SKM-1 treated with dmso at 0.1 percent for 144 hours (cell line): ENCODE results near the gene KRTAP5-4.

ENCODE experiments used
- DNase-seq: peaks from one replicate; lab custom pipeline; 2025; ENCODE audit not compliant: unreplicated experiment; lab: John Stamatoyannopoulos, UW

Gene KRTAP5-4

DNA sequence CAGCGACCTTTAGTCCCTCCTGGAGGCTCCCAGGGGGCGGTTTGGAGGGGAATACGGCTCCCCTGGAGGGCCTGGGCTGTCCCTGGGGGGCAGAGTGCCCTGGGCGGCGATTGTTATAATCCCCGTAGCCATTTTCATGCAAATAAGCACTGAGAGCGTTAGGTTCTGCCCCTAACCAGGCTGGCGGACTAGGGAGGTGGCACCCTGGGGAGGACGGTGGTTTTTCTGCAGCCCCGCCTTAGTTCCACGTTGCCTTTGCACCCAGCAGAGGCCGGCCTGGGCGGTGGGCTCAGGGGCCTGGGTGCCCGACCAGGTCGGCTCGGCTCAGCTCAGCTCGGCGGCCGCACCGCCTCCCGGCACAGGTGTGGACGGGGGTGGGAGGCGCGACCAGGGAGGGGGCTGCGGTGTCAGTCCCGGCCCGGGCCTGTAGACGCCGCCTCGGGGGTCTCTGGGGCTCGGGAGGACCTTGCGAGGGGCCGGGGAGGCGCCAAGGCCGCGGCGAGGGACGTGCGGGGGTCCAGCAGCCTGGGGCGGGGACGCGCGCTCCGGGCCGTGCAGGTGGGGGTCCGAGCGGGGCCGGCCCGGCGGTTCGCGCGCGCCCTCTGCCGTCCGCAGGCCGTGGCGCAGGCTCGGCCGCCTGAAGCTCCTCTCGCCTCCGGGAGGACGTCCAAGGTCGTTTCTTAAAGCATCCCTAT, 47.6 kb downstream of the KRTAP5-4 start:
- DNase-seq: peak; percentile 30

DNA sequence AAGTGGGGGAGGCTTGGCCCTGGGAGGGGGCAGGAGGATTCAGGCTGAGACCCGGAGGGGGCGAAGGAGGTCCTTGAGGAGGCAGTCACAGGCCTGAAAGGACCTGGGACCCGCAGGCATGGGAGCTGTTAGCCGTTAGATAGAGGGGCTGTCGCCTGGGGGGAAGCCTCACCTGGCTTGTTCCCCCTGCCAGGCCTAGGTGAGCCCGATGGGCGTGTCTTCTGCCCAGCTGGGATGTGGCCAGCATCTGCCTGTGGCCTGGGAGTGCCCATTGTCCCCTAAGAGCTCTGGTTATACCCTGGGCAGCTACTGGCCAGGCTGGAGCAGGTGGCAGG, 48.1 kb downstream of the KRTAP5-4 start:
- no peak for DNase-seq

DNA sequence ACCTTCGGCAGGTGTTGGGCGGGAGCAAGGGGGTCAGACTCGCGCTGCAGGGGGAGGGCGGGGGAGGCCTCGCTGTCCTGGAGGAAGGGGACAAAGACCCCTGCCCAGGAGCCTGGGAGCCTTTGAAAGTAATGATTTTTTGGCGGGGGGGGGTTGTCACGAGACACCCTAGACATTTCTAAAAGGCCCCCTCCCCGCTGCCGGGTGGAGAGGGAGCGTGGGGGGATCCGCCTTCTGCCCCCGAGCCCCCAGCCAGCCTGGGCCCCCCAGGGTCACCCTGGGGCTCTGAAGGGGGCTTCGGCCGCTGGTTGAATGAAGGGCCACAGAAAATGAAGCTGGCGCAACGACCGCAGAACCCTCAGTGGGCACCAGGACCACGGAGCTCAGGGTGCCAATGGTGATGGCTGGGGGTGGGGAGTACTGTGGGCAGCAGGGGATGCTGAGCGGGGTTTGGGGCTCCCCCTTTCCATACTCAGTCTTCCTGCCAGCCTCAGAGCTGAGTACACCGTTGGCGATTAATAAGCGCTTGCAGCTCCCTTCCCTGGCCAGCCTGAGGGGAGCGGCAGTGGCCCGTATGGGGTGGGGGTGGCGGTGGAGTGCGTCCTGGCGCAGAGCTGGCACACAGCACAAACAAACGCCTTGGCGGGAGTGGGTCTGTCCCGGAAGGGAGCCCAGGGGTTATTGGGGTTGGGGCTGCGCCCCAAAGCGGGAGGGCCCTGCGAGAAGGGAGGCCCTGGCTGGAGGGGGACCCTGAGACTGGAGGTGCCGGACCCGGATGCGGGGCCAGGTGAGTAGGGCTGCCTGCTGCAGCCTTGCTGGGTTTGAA, 48.6 kb downstream of the KRTAP5-4 start:
- no peak for DNase-seq

DNA sequence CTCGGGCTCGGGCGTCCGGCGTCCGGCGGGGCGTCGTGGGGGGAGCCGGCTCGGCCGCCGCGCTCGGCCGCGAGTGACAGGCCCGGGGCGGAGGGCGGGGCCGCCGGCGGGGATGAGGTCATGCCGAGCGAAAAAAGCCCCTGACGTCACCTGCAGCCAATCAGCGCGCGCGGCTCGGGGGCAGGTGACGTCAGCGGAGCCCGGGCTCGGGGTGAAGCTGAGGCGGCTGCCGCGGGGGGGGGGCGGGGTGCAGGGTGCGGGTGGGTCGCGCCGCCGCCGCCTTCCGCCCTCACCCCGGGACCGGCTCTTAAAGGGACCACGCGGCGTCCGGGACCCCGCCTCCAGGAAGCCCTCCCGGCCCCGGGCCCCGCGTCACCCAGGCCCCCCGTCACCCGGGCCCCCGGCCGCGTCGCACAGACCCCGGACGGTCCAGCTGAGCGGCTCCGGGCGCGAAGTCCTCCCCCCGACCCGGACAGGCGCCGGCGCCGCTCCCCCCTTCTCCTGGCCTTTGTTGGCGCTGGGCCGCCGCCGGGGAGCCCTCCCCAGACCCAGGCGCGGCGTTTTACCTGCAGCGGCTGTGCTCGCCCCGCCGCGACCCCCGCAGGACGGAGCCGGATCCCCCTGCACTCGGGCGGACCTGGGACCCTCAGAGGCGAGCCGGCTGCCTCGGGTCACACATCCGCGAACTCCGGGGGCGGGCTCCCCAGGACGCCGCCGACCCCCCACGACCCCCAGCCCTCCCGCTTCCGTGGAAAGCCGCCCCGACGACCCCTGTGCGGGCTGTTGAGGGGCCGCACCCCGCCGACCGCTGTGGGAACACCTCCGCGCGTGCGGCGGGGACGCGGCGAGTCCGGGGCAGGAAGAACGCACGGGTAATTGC, 49.5 kb downstream of the KRTAP5-4 start, which contains the start of gene DUSP8:
DUSP8 (minus strand) TSS at position 75 of the 880 bp plus-strand sequence. CDS start 6,445 bp downstream, outside the sequence.
- peak; percentile 71 for DNase-seq

DNA sequence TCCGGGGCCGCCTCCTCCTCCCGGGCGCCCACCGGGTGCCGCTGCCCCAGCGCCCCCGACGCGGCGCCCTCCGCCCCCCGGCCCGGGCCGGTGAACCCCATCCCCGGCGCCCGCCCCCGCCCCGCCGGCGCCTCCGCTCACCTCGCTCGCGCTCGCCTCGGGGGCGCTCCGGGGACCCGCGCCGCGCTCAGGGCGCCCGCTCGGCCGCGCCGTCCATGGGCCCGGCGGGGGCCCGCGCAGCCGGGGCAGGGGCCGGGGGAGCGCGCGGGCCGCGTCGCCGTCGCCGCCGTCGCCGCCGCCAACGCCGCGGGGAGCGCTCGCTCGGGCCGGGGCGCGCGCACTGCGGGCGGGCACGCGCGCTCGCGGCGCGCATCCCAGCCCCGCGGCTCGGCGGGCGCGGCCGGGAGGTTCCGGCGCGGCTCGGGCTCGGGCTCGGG, 50.2 kb downstream of the KRTAP5-4 start:
- no peak for DNase-seq
